Frontal cortex (tissue), 4 donors: ENCODE results near the gene TFEB. TPM values are rescaled to one million over a fixed set of nuclear protein-coding genes. Genes with fewer than 3 reads are reported as not detected.
A peak's percentile ranks its signal among the peaks of the same experiment; 100 is the strongest.

Experiments used
- DNase-seq, 2 donors: peaks; one replicate each; pipeline ENCODE4 v3.0.0; 2012; ENCODE audit warnings: low spot score in 2 of 2
- FAIRE-seq: peaks from 2 replicates; lab custom pipeline; 2012; peaks lifted over from hg19 to GRCh38; lab: Jason Lieb, UNC
- total RNA-seq: library from RNA; depleted of rRNA; stranded (reverse); fragments of >200 nt; gene quantifications from one replicate; pipeline ENCODE4 v1.2.3, GENCODE V29; 2014
- donor health status: control.
- donor health status: control.
- donor health status: control.

The TFEB gene
- total RNA-seq, 1 donor from 2014 or later, result 1.6 TPM

DNA sequence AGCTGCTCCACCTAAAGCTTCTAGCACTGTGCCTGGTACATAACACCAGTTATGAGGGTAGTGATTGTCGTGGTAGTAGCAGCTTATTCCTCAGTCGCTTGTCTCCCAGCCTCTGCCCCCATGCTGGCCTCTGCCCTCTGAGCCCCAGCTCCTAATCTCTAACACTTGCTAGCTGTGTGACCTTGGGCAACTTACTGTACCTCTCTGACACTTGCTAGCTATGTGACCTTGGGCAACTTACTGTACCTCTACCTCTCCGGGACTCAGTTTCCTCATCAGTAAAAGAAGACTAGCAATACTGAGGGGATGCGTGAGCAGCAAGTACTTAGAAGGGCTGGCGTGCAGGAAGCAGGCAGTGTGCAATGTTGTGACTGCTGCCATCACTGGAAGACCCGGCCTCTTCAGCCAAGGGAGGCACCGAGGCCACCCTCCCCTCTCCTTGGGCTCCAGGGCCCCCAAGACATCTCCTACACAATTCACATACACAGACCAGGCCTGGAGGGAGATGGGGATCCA is 87.3 kb downstream of the TFEB start:
- no peak for FAIRE-seq
- DNase-seq, result no peak

DNA sequence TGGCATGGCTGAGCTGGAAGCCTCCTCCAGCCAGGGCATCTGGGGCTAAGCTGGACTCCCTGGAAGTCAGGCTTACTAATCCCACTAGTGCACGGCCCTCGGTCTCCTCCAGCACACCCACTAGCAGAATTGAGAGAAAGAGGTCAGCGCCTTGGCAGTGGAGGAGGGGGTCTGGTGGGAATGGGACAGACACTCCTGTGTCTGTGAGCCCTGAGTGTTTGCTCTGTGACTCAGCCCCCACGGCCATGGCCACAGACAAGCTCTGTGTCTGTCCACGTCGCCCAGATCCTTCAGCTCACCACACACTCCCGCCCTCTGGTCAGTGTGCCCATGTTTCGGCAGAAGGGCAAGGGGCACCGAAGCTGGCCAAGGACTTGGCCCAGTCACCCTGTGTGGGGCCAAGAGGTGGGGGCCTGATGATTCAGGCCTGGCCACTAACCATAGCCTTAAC is 88.3 kb downstream of the TFEB start:
- DNase-seq (no peak), FAIRE-seq (no peak)

DNA sequence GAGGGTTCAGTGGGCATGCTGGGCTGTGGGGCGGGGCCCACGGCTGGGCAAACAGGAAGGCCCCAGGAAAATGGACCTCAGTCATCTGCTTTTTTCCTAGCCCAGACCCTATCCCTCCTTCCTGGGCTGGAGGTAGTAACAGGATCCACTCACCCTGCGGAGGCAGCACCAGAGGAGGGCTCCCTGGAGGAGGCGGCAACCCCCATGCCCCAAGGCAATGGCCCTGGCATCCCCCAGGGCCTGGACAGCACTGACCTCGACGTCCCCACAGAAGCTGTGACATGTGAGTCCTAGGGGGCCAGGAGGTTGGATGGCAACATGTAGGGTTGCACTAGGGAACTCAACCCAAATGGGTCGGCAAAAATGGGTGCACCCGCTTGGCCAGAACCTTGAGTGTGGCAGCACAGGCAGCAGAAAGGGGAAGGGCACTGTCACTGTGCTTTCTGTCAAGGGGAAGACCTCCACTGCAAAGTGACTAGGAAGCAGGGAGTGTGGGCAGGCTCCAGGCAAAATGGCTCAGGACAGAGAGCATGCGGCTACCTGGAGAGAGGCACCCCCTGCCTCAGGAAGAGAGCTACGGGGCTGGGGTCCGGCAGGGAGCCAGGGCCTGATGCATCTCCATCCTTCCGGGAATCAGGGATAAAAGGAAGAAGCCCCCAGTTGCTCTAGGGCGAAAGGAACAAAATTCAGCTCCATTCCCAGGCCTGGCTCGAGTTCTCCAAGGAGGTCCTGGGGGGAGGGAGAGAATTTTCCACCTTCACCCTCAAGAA is 89.2 kb downstream of the TFEB start:
- DNase-seq (no peak), FAIRE-seq (no peak)

GRCh38 chr6:41645007-41645618 is 90.3 kb downstream of the TFEB start:
- DNase-seq, result no peak
- no peak for FAIRE-seq

DNA sequence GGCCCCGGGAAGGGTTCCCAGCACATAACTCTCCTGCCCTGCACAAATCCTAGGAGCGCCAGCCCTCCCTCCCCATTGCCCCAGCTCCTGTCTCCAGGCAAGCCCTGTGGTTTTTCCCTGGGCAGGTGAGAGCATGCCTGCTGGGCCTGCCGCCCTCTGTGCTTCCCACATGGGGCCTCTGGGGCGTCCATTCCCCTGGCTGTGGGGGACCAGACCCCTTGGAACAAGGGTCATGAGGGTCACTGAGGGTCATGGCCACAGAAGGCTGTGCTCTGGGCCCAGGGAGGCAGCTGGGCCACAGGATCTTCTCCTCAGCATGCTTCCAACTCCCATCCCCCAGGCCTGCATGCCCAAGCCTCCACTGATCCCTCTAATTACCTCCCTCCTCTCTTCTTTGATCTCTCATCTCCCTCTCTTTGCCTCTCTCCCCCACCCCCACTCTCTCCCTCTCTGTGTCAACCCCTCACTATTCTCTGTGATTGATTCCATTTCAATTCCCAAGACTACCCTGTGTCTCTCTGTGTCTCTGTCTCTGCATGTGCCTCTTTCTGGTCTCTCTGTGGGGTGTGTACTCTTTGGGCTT is 91.0 kb downstream of the TFEB start:
- DNase-seq (no peak), FAIRE-seq (no peak)

GRCh38 chr6:41643899-41644269 is 91.5 kb downstream of the TFEB start:
- FAIRE-seq (no peak), DNase-seq (no peak)

- FAIRE-seq (no peak), DNase-seq (no peak)
Observed at GRCh38 chr6:41642960-41643898, 92.2 kb downstream of the TFEB start.

DNA sequence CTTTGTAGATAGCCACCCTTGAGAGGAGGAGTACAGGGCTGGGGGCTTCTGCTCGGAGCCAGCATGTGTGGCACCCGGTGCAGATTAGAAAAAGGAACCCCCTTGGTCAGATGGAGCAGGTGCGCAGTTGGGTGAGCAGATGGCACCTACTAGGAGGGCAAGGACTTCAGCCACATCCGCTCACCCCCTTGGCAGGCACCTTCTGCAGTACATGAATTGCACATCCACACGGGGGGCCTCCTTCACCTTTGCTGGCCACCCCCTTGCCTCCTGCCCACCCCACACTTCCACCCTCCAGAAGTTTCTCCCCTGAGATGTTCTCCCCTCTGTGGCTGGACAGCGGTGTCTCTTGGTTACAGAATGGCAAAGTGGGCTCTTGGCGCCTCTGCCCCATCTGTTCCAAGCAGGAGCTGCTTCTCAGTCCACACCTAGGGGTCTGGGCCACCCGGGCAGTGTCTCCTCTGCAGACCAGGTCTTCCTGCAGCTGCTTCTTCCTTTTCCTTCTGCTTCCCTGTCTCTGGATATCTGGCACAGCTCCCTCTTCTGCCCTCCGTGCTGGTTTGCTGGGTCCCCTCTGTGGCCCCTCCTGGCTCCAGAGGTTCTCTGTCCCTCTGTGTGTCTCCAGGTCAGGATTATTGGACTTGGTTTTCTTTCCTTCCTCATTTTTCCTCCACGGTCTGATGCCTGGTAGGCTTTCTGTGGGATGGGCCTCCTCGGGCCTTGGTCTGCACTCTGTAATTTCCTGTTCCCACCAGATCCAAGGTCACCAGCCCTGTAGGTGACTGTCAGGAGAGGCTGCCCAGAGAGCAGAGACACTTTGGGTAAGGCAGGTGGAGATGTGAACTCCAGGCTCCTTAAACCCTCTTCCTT is 93.1 kb downstream of the TFEB start:
- FAIRE-seq (no peak), DNase-seq (no peak)

- FAIRE-seq (no peak), DNase-seq (no peak)
Observed at GRCh38 chr6:41641352-41641925, 94.0 kb downstream of the TFEB start.

DNA sequence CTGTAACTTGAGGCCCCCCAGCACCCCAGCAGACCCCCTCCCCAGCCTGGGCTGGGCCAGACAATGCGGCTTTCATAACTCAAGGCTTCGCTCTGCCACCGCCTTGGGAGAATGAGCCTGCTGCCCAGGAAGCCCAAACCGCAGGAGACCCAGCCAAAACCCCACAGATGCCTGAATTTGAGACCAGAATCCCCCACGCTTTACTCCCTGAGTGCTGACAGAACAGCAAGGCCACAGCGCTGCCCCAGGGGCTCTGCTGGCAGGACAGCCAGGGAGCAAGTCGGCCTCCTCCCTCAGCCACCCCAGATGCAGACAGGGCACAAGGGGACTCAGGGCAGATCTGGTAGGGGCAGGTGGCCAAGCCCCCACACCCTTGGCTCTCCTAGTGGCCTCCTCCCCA is 95.0 kb downstream of the TFEB start:
- FAIRE-seq, result no peak
- DNase-seq, result no peak

- no peak for DNase-seq
- no peak for FAIRE-seq
Observed at GRCh38 chr6:41639809-41640371, 95.5 kb downstream of the TFEB start.

DNA sequence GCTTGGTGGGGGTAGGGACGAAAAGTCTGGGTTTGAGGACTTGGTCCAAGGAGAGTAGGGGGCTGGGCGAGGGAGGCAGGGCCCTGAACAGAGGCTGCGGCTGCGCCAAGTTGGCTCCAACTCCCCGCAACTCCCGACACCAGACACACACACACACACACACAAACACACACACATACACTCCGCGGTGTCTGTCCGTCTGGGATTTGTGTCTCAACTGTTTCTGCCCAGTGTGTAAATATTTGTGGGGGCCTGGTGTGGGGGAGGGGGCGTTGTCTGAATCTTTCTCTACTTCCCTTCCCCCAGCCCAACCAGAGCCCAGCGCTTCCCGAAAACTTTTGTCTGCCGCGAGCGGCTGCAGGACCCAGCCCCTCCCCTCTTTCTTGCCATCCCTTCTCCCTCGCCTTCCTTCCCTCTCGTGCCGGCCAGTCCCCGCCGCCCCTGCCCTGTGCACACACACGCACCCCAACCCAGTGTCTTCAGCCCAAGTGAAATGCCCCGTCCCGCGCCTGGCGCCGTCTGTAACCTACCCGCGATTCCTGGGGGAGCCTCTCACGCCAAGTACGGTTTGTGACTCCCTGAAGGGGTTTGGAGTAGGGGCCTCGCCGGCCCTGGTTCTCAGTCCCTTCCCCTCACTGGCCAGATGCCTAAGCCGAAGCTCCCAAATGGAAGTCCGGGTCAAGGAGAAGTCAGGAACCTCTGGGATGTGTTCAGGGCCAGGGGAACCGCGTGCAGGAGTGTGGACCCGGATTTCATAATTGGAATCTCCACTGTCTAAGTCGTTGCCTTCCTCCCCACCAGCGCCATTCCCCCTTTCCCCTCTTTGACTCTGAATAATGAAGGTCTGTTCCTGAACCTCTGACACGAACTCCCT is 96.2 kb downstream of the TFEB start:
- DNase-seq, result no peak

GRCh38 chr6:41638002-41638934 is 97.1 kb downstream of the TFEB start, which contains the start of gene MDFI:
MDFI (plus strand) TSS chr6:41638468; CDS start chr6:41638750, 282 bp downstream.
- DNase-seq (peak in 1 of 2 donors; percentile 48), FAIRE-seq (no peak)

More for the DNA sequence above, 96.2 kb downstream of the TFEB start:
- FAIRE-seq, result no peak

DNA sequence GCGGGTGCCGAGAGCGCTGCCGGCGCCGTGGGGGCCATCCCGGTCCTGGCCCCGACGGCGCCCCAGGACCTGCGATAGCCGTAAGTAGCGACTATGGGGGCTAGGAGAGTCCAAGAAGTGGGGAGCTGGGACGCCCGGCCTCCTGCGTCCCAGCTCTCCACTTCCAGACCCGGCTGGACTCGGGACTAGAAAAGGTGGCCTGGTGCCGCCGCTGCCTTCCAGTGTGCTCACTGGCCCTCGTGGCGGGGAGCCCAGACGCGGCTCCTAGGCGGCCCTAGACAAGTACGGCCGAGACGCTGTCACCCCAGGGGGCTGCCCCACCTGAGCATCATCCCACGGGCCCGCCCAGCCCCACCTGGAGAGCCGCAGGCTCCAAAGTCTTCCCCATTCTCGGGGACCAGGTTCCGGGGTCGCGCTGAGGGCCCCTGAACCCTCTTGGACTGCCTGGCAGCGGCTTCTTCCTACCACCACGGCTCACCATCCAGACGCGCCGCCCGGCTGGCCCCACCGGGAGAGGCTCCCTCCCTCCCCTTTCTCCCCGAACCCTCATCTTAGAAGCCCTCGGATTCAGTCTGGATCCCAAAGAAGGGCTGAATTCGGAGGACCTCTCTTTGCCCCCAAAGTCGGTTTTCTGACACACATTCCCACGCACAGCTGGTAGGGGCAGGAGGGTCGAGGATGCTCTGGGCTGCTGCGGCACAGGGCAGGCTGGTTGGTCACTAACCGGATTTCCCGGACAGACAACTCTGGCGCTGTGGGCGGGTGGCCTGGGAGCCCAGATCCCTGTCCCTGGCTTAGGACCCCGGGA is 98.0 kb downstream of the TFEB start:
- FAIRE-seq (no peak), DNase-seq (no peak)

DNA sequence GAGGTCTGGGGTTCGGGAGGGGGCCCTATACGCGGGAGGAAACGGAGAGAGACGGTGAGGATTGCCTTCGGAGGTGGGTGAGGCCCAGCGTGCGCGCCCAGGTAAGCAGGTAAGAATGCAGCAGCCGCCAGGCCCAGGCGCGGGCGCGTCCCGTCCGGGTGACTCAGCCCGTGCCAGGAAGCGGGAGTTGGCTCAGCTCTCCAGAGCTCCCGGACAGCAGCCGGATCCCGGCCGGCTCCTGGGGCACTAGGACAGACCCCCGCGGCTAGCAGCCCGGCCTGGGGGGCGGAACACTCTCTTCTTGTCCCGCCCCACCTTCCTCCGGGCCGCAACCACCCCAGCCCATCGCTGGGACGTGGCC is 98.6 kb downstream of the TFEB start:
- FAIRE-seq (no peak), DNase-seq (peak in 1 of 2 donors; percentile 52)
